ENCODE data around the gene ARFRP1. TPM values are rescaled to one million over a fixed set of nuclear protein-coding genes. Genes with fewer than 3 reads are reported as not detected.

Gene ARFRP1
- total and polyA plus RNA-seq, 2 of the 13 experiments (the other 11 are each of a cell fraction or from before 2014, with no cell fraction given) = 32.0 to 51.1 TPM

- TF ChIP-seq ZNF512B (CRISPR knock-in tag; IDR thresholded peaks at IDR 0.05; ENCODE audit: borderline replicate concordance) (no peak), MAF1 (CRISPR knock-in tag; IDR thresholded peaks at IDR 0.05; ENCODE audit: borderline replicate concordance) (no peak), RFXAP (CRISPR knock-in tag; IDR thresholded peaks at IDR 0.05; ENCODE audit: borderline replicate concordance) (no peak), PRDM4 (CRISPR knock-in tag; IDR thresholded peaks at IDR 0.05; ENCODE audit: borderline replicate concordance) (no peak), POLR2G (IDR thresholded peaks at IDR 0.05; ENCODE audit: low read depth, low read length) (no peak), HIC2 (CRISPR knock-in tag; IDR thresholded peaks at IDR 0.05; ENCODE audit: low read depth) (peak; percentile 37), ZNF839 (CRISPR knock-in tag; IDR thresholded peaks at IDR 0.05; ENCODE audit: borderline replicate concordance) (0 out of 2 replicates have a peak, but pooled peaks have one; percentile 20), MTA1 (CRISPR knock-in tag; IDR thresholded peaks at IDR 0.05; ENCODE audit: borderline replicate concordance) (no peak), CEBPZ (IDR thresholded peaks at IDR 0.05; ENCODE audit: low read length) (no peak), HDAC6 (IDR thresholded peaks at IDR 0.05; ENCODE audit: low read depth, low read length) (no peak), ZNF883 (CRISPR knock-in tag; IDR thresholded peaks at IDR 0.05; ENCODE audit: not compliant biosample characterization) (peak; percentile 12), ZNF713 (CRISPR knock-in tag; IDR thresholded peaks at IDR 0.05) (no peak), RAD21 (CRISPR knock-in tag; IDR thresholded peaks at IDR 0.05) (peak; percentile 52; the same call in 1 of the 2 replicates), HDAC2 (CRISPR knock-in tag; IDR thresholded peaks at IDR 0.05) (no peak), CERS6 (CRISPR knock-in tag; IDR thresholded peaks at IDR 0.05) (no peak), SALL1 (CRISPR knock-in tag; IDR thresholded peaks at IDR 0.05) (peak; percentile 17; the same call in 1 of the 2 replicates), ZNF274 (CRISPR knock-in tag; IDR thresholded peaks at IDR 0.05) (no peak), GATAD2A (CRISPR knock-in tag; IDR thresholded peaks at IDR 0.05) (no peak)
These were observed 39.9 kb upstream of the ARFRP1 start (continued) for GRCh38 chr20:63747622-63748069.
